HG03432 (cell line): ENCODE data around the gene SNX2.
"Not testable (repeated sequence)": the region's sequence is repeated elsewhere in the genome, so short reads cannot be mapped to it uniquely, and the experiment has no call there.

Experiments used
- ATAC-seq: cut with Tn5 transposase; IDR thresholded peaks from one replicate; pipeline ENCODE4 v1.9.1; 2021; ENCODE audit warnings: mild to moderate bottlenecking, moderate library complexity; ENCODE audit not compliant: unreplicated experiment

Gene SNX2

GRCh38 chr5:122839731-122840130 is 64.9 kb downstream of the SNX2 start:
- no peak for ATAC-seq

GRCh38 chr5:122842016-122842580 is 67.2 kb downstream of the SNX2 start:
- no peak for ATAC-seq

GRCh38 chr5:122844136-122844909 is 69.4 kb downstream of the SNX2 start:
- ATAC-seq: no peak

- peak; percentile 45 for ATAC-seq
Observed at GRCh38 chr5:122844910-122845228, 70.0 kb downstream of the SNX2 start.

GRCh38 chr5:122845229-122846050 is 70.6 kb downstream of the SNX2 start, which contains the start of gene SNX24:
Gene SNX24, plus strand, starts transcription at chr5:122845613. Its CDS starts 21 bp downstream, at chr5:122845634.
- ATAC-seq: peak; percentile 87

- ATAC-seq: no peak
Observed at GRCh38 chr5:122846051-122846550, 71.2 kb downstream of the SNX2 start.

- no peak for ATAC-seq
Observed at GRCh38 chr5:122847687-122848081, 72.8 kb downstream of the SNX2 start.

- ATAC-seq: no peak
Observed at GRCh38 chr5:122849771-122850170, 74.9 kb downstream of the SNX2 start.

GRCh38 chr5:122857538-122857937 is 82.7 kb downstream of the SNX2 start:
- not testable (repeated sequence) for ATAC-seq

- no peak for ATAC-seq
Observed at GRCh38 chr5:122858451-122858850, 83.6 kb downstream of the SNX2 start.

- ATAC-seq: no peak
Observed at GRCh38 chr5:122863240-122863639, 88.4 kb downstream of the SNX2 start.

GRCh38 chr5:122863721-122864120 is 88.8 kb downstream of the SNX2 start:
- no peak for ATAC-seq

GRCh38 chr5:122864400-122864799 is 89.5 kb downstream of the SNX2 start:
- no peak for ATAC-seq

- ATAC-seq: no peak
Observed at GRCh38 chr5:122864842-122865241, 90.0 kb downstream of the SNX2 start.

- ATAC-seq: no peak
Observed at GRCh38 chr5:122870219-122870856, 95.5 kb downstream of the SNX2 start.

GRCh38 chr5:122871661-122872060 is 96.8 kb downstream of the SNX2 start:
- no peak for ATAC-seq

- ATAC-seq: no peak
Observed at GRCh38 chr5:122874179-122874875, 99.4 kb downstream of the SNX2 start.

- ATAC-seq: peak; percentile 66
Observed at GRCh38 chr5:122877518-122877917, 102.6 kb downstream of the SNX2 start.

- ATAC-seq: no peak
Observed at GRCh38 chr5:122879076-122879475, 104.2 kb downstream of the SNX2 start.
